Activated CD4-positive, CD25-positive, alpha-beta regulatory T cell treated with anti-CD3 and anti-CD28 coated beads, Interleukin-2, amount 50 U/mL, for 72 hours (primary cell): ENCODE measurements around the gene PDE4D.

Source experiments
- DNase-seq: peaks from one replicate; pipeline ENCODE4 v3.0.0; 2021

PDE4D gene

GRCh38 chr5:59542306-59542705 is 351.2 kb downstream of the PDE4D start:
- DNase-seq = no peak

- DNase-seq = no peak
Measured at GRCh38 chr5:59540366-59540765, 353.2 kb downstream of the PDE4D start.

GRCh38 chr5:59538750-59539121 is 354.8 kb downstream of the PDE4D start:
- no peak for DNase-seq

- no peak for DNase-seq
Measured at GRCh38 chr5:59537961-59538749, 355.4 kb downstream of the PDE4D start.

- DNase-seq = no peak
Measured at GRCh38 chr5:59536875-59537274, 356.7 kb downstream of the PDE4D start.

- no peak for DNase-seq
Measured at GRCh38 chr5:59535561-59535960, 358.0 kb downstream of the PDE4D start.

- no peak for DNase-seq
Measured at GRCh38 chr5:59533730-59534108, 359.8 kb downstream of the PDE4D start.

- no peak for DNase-seq
Measured at GRCh38 chr5:59532979-59533729, 360.4 kb downstream of the PDE4D start.

GRCh38 chr5:59529239-59529638 is 364.3 kb downstream of the PDE4D start:
- DNase-seq = no peak

GRCh38 chr5:59528202-59528862 is 365.2 kb downstream of the PDE4D start:
- DNase-seq = no peak

- DNase-seq = no peak
Measured at GRCh38 chr5:59525957-59526356, 367.6 kb downstream of the PDE4D start.

- no peak for DNase-seq
Measured at GRCh38 chr5:59525311-59525710, 368.2 kb downstream of the PDE4D start.

GRCh38 chr5:59522201-59522831 is 371.2 kb downstream of the PDE4D start:
- no peak for DNase-seq

GRCh38 chr5:59521476-59521875 is 372.1 kb downstream of the PDE4D start:
- no peak for DNase-seq

- no peak for DNase-seq
Measured at GRCh38 chr5:59519338-59519737, 374.2 kb downstream of the PDE4D start.

- no peak for DNase-seq
Measured at GRCh38 chr5:59517926-59518585, 375.5 kb downstream of the PDE4D start.

GRCh38 chr5:59516161-59516560 is 377.4 kb downstream of the PDE4D start:
- no peak for DNase-seq

- no peak for DNase-seq
Measured at GRCh38 chr5:59506285-59506877, 387.1 kb downstream of the PDE4D start.

- no peak for DNase-seq
Measured at GRCh38 chr5:59504043-59504442, 389.5 kb downstream of the PDE4D start.

- no peak for DNase-seq
Measured at GRCh38 chr5:59503220-59503619, 390.3 kb downstream of the PDE4D start.

GRCh38 chr5:59501316-59501715 is 392.2 kb downstream of the PDE4D start:
- no peak for DNase-seq

GRCh38 chr5:59500014-59500413 is 393.5 kb downstream of the PDE4D start:
- no peak for DNase-seq
